Osteoblast (primary cell): ENCODE data around the gene FAT4. TPM values are rescaled to one million over a fixed set of nuclear protein-coding genes. Genes with fewer than 3 reads are reported as not detected.

Experiments
- DNase-seq: peaks from one replicate; pipeline ENCODE4 v3.0.0; 2011; ENCODE audit warnings: low spot score, mixed read lengths; ENCODE audit not compliant: insufficient read length; ENCODE audit errors: missing footprints
- H2AFZ ChIP-seq: 2 replicates; pipeline ENCODE4 v1.6.0; 2011; ENCODE audit warnings: mild to moderate bottlenecking, low read length
- H3K27ac ChIP-seq: 2 replicates; pipeline ENCODE4 v1.5.1; 2011; ENCODE audit warnings: mild to moderate bottlenecking, low read depth, low read length, moderate library complexity
- H3K27me3 ChIP-seq: 2 replicates; pipeline ENCODE4 v1.6.0; 2012; ENCODE audit warnings: mild to moderate bottlenecking, control low read depth, inconsistent platforms, low read length, moderate library complexity; ENCODE audit not compliant: insufficient read depth
- H3K36me3 ChIP-seq: 2 replicates; pipeline ENCODE4 v1.5.1; 2011; ENCODE audit warnings: mild to moderate bottlenecking, low read length, control low read depth, moderate library complexity; ENCODE audit not compliant: insufficient read depth
- H3K4me1 ChIP-seq: 2 replicates; pipeline ENCODE4 v1.5.1; 2011; ENCODE audit warnings: mild to moderate bottlenecking, low read length, control low read depth, moderate library complexity; ENCODE audit not compliant: insufficient read depth
- H3K4me2 ChIP-seq: 2 replicates; pipeline ENCODE4 v1.6.0; 2011; ENCODE audit warnings: mild to moderate bottlenecking, low read length; ENCODE audit not compliant: insufficient read depth
- H3K4me3 ChIP-seq: fragments of 200-600 bp; sonication (generic); 3 replicates; pipeline ENCODE4 v1.5.1; 2012; ENCODE audit warnings: mild to moderate bottlenecking, low read length, inconsistent platforms; ENCODE audit not compliant: insufficient read depth
- H3K79me2 ChIP-seq: 2 replicates; pipeline ENCODE4 v1.6.0; 2012; ENCODE audit warnings: mild to moderate bottlenecking, low read length, control low read depth, inconsistent platforms; ENCODE audit not compliant: insufficient read depth
- H3K9me3 ChIP-seq: 2 replicates; pipeline ENCODE4 v1.5.1; 2011; ENCODE audit warnings: low read depth, low read length, control low read depth
- H4K20me1 ChIP-seq: 2 replicates; pipeline ENCODE4 v1.6.0; 2012; ENCODE audit warnings: mild to moderate bottlenecking, low read length, control low read depth; ENCODE audit not compliant: insufficient read depth
- CTCF ChIP-seq: IDR thresholded peaks from 2 replicates; pipeline ENCODE4 v1.5.1; 2011; ENCODE audit warnings: mild to moderate bottlenecking, low read depth, low read length, moderate library complexity; ENCODE audit errors: extremely low read depth
- total RNA-seq: library from RNA; depleted of rRNA; stranded (reverse); fragments of >200 nt; gene quantifications from 2 replicates; pipeline ENCODE4 v1.2.3, GENCODE V29; 2012

Gene FAT4
- total RNA-seq = 27.9 and 31.2 TPM in 2 replicates

DNA sequence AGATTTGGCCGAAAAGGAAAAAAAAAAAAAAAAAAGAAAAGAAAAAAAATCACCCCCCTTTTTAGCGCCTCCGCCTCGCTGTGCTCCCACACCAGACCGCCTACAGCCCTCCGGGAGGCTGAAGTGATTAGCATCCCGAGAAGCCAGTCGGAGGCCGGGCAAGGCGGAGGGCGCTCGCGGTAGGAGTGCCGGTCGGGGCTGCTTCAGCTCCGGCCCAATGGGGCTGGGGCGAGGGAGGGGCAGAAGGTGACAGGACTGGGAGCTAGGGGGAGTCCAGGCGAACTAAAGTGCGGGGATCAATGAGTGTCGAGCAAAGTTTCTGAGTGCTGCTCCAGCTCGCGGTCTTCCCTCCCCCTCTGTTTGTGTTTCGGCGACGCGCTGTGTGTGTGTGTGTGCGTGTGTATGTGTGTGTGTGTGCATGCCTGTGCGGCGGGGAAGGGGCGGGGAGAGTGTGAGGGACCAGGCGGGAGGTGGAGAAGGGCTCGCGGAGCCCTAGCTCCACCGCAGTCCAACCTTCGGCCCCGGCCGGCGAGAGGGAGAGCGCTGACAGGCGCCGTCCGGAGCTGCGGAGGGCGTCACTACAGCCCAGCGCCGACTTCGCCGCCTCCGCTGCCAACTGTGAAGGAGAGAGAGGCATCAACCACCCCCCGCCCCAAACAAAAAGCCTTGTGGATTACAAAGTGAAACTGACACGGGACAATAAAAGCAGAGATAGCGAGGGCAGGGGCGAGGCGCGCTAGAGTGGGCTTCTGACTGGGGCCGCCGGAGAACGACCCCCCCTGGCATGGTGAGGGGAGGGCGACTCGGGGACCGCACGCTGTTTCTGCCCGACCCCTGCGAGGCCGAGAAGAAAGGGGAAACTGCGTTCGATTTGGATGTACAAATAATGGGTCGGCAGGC, at the start of gene FAT4:
FAT4 (plus strand) TSS at position 280 of the 900 bp plus-strand sequence. CDS start 1,457 bp downstream, outside the sequence.
- peak within 1 kb of the TSS; percentile 94 for H2AFZ ChIP-seq
- H3K9me3 ChIP-seq = no peaks in the 10 kb centered on the region
- H3K36me3 ChIP-seq = no peaks in the 10 kb centered on the region
- H3K79me2 ChIP-seq = peaks cover 36% of the 10 kb centered on the region
- peaks cover 2% of the 10 kb centered on the region for H3K27me3 ChIP-seq
- peak within 1 kb of the TSS; percentile 63 for H3K27ac ChIP-seq
- peak within 1 kb of the TSS; percentile 93 for H3K4me3 ChIP-seq
- TF ChIP-seq CTCF = no peak
- peak within 1 kb of the TSS; percentile 99 for H3K4me2 ChIP-seq
- H4K20me1 ChIP-seq = peaks cover 5% of the 10 kb centered on the region
- peaks cover 16% of the 10 kb centered on the region for H3K4me1 ChIP-seq
- DNase-seq = peak; percentile 97

GRCh38 chr4:125265846-125266245, 48.9 kb upstream of the FAT4 start:
- Histone ChIP-seq H2AFZ (no peak overlapping the region), H3K79me2 (no peaks in the 10 kb centered on the region), H4K20me1 (no peaks in the 10 kb centered on the region), H3K4me1 (peaks cover 8% of the 10 kb centered on the region), H3K27me3 (no peaks in the 10 kb centered on the region), H3K4me3 (no peak overlapping the region), H3K36me3 (no peaks in the 10 kb centered on the region), H3K27ac (no peak overlapping the region), H3K4me2 (no peak overlapping the region), H3K9me3 (no peaks in the 10 kb centered on the region)
- TF ChIP-seq CTCF = no peak
- DNase-seq = no peak

- no peaks in the 10 kb centered on the region for H4K20me1 ChIP-seq
- no peak overlapping the region for H3K4me3 ChIP-seq
- no peak for TF ChIP-seq CTCF
- no peak for DNase-seq
- peaks cover 8% of the 10 kb centered on the region for H3K4me1 ChIP-seq
- H3K4me2 ChIP-seq = peak overlapping the region; percentile 42
- no peak overlapping the region for H2AFZ ChIP-seq
- no peaks in the 10 kb centered on the region for H3K79me2 ChIP-seq
- no peak overlapping the region for H3K27ac ChIP-seq
- no peaks in the 10 kb centered on the region for H3K9me3 ChIP-seq
- H3K36me3 ChIP-seq = no peaks in the 10 kb centered on the region
- H3K27me3 ChIP-seq = no peaks in the 10 kb centered on the region
Observed at GRCh38 chr4:125266901-125267604, 47.7 kb upstream of the FAT4 start.

DNA sequence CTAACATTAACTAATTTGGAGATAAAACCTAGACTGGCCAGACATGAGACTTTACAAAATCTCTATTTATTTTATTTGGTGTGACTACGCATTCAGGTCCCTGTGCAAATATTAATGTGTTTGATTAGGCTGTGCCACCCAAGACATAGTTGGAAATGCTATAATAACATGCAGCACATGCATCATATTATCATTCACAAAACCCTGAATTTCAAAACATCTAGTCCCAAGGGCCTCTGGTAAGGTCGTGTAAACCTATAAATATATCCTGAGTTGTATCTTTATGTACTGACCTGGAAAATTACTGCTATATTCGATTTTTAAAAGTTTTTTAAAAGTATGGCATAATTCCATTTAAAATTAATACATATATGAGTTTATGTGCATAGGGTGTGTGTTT, 47.1 kb upstream of the FAT4 start:
- Histone ChIP-seq H3K36me3 (no peaks in the 10 kb centered on the region), H4K20me1 (no peaks in the 10 kb centered on the region), H3K4me2 (no peak overlapping the region), H2AFZ (no peak overlapping the region), H3K4me1 (peaks cover 8% of the 10 kb centered on the region), H3K79me2 (no peaks in the 10 kb centered on the region), H3K27me3 (no peaks in the 10 kb centered on the region), H3K9me3 (no peaks in the 10 kb centered on the region), H3K4me3 (no peak overlapping the region), H3K27ac (no peak overlapping the region)
- DNase-seq = no peak
- TF ChIP-seq CTCF = no peak
